GM19025 (cell line): Measurements from ENCODE around the gene SATB2.

Experiments used
- ATAC-seq: cut with Tn5 transposase; IDR thresholded peaks from one replicate; pipeline ENCODE4 v1.9.1; 2021; ENCODE audit warnings: mild to moderate bottlenecking, low read depth, moderate library complexity; ENCODE audit not compliant: unreplicated experiment

The SATB2 gene

GRCh38 chr2:199466692-199467065, 8.9 kb upstream of the SATB2 start:
- no peak for ATAC-seq

DNA sequence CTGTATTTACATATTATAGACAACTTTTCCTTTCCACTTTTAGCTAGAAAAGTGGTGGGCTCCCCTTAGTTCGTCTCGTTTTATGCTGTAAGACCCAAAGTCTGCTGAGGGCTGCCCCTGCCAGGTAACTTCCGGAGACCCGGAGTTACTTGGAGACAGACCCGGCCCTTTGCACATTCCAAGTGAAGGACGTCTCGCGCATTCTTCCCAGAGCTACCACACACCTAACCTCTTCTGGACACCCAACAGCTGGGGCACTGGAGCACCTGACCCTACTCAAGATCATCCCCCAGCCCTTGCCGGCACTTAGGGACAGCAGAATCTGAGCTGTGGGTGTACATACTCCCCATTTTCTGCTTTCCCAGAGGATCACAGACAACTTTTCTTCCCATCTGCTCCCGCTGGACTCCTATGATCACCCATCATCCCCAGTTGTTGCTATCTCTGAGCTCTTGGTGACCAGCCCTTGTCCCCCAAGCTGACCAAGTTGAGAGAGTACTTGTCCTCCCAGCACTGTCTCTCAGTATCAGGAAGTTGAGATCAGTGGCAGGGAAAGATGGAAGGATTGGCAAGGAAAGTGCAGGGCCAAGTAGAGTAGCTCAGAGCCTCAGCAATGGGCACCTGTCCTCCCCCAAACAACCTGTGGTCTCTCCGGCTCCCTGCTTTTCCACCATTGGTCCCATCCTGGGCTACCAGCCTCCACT, 8.4 kb upstream of the SATB2 start:
- ATAC-seq, result no peak

GRCh38 chr2:199465390-199465789, 7.7 kb upstream of the SATB2 start:
- ATAC-seq, result no peak

GRCh38 chr2:199464606-199465352, 7.0 kb upstream of the SATB2 start:
- ATAC-seq, result no peak

GRCh38 chr2:199463708-199464605, 6.2 kb upstream of the SATB2 start:
- ATAC-seq, result no peak

- ATAC-seq, result no peak
Observed at GRCh38 chr2:199462956-199463692, 5.4 kb upstream of the SATB2 start.

GRCh38 chr2:199462347-199462955, 4.7 kb upstream of the SATB2 start:
- no peak for ATAC-seq

- no peak for ATAC-seq
Observed at GRCh38 chr2:199461711-199462346, 4.1 kb upstream of the SATB2 start.

- ATAC-seq, result no peak
Observed at GRCh38 chr2:199460846-199461710, 3.3 kb upstream of the SATB2 start.

GRCh38 chr2:199460101-199460671, 2.4 kb upstream of the SATB2 start:
- ATAC-seq, result no peak

- ATAC-seq, result peak; percentile 43
Observed at GRCh38 chr2:199459286-199460100, 1.8 kb upstream of the SATB2 start.

DNA sequence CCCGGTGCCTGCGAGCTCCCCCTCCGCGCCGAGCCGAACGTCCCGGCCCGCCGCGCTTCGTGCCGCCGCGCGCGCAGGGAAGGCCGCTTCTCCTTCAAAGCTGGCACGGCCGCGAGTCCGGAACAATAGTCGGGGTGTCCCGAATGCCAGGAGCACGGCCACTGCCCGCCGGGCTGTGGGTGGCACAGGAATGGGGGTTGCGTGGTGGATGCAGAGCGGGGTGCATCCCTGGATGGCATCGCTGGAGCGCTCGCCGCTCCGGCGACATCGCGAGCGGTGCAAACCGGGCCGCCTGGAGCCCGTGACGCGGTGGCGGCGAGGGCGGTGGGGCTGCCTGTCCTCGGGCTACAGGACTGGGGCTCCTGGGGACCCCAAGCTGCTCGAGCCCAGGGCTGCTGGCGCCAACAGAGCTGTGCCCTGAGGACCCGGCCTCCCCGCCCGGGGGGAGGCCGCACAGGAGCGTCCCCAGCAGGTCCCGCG, 1.1 kb upstream of the SATB2 start:
- ATAC-seq, result peak; percentile 34

DNA sequence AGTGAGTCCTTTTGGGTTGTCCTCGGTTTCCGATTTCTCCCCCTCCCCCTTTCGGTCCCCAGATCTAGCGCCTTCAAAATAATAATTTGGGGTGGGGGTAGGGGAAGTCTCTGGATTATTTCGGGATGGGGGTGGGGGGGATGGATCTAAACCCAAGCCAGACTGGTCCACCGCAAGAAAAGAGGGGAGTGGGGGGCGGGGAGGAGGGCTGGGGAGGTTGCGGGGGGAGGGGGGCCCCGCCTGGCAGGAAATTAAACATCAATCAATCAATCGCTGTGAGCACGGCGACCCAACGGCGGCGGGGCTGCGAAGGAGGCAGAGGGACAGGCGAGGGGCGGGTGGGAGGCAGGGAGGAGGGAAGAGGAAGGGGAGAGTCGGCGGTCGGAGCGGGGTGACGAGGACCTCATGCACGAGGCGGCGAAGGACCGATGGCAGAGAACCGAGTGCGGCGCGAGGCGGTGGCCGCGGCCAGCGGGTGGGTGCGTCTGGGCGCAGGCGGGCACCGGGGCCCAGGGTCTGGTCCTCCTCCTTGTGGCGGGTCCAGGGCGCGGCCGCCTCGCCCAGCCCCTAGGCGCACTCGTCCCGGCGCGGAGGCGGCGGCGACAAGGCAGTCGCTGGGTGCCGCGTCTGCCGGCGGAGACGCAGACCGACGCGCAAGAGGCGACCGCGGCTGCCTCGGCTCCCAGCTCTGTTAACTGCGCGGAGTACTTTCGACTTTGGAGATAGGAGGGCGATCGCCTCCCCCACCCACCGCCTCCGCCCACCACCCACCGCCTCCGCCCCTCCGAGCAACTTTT, 468 bp upstream of the SATB2 start:
- peak; percentile 12 for ATAC-seq

DNA sequence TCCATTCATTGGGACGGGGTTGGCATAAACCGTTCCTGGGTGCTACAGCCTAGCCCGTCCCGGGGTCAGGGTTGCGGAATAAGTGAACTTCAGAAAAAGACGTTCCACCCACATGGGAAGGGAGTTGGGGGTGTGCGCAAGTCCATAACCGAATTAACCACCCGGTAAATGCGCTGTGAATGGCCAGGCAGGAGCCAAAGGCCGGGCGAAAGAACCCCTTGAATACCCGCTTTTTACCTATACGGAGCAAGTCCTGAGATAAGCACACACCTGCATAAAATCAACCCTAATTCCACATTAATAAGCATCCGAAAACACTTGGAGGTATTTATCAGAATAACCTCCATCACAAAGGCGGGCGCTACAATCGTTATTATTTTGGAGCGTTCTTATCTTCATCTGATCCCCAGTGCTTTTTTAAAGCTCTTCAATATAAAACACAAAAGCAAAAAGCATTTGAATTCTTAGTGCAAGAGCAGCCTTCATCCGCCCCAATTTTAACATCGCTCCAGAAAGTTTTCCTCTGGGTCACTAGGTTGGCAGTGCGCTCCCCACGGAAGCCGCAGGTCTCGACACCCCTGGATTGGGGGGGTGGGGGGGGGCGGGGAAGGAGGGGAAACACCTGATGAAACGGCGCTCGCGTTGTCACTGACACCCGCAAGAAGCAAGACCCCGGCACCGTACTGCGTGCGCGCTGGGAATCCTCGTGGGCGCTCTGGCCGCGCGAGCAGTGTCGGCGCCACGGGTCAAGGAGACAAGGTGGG, 1.2 kb downstream of the SATB2 start:
- no peak for ATAC-seq

GRCh38 chr2:199455545-199456382, 2.0 kb downstream of the SATB2 start:
- ATAC-seq, result no peak
